SH-SY5Y (cell line): ENCODE results near the gene MMP23B.

Source experiments
- GATA2 ChIP-seq: IDR thresholded peaks from 2 replicates; pipeline ENCODE4 v1.6.1; 2011; ENCODE audit warnings: mild to moderate bottlenecking, low read depth, low read length
- GATA3 ChIP-seq: IDR thresholded peaks from 2 replicates; pipeline ENCODE4 v1.6.1; 2011; ENCODE audit warnings: low read depth, mild to moderate bottlenecking, low read length, moderate library complexity

GRCh38 chr1:1602968-1603506 lies 28.9 kb upstream of the MMP23B start:
- TF ChIP-seq GATA2: no peak
- TF ChIP-seq GATA3: no peak
